ENCODE data around the gene CPNE1.

The CPNE1 gene

DNA sequence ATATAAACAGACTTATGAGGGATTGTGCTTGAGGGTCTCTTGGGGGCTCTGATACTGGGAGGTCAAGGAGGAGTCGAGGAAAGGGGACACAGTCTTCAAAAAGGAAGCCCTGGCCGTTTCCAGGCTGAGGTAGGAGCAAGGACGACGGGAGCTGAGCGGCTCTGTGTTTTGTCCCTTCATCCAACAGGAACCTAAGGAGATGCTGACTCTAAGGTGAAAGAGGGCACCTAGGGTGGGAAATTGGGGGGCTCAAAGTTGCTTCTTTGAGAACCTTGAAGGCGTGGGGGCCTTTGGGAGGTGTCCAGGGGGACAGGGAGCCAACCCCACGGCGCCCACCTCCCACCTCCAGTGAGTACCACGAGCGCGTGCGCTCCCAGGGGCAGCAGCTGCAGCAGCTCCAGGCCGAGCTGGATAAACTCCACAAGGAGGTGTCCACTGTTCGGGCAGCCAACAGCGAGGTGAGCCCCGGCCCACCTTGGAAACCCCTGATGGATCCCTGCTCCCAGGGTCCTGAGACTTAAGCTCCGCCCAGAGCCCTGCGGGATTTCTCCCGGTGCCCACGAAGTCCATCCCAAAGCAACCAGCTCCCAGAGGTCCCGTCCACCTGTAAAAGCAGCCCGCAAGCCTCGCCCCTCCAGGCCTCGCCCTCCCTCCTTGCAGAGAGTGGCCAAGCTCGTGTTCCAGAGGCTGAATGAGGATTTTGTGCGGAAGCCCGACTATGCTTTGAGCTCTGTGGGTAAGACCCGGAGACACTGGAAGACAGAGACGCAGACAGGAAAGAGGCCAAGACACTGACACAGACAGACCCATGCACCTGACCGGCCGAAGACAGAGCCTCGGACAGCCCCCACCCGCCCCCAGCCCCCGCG, 46.2 kb downstream of the CPNE1 start:
- peak; percentile 48 for DNase-seq

GRCh38 chr20:35617397-35618262, 47.1 kb downstream of the CPNE1 start:
- peak; percentile 76 for DNase-seq

GRCh38 chr20:35616465-35617396, 48.0 kb downstream of the CPNE1 start:
- DNase-seq = peak; percentile 88

GRCh38 chr20:35615667-35616464, 48.8 kb downstream of the CPNE1 start, which contains the start of gene SPAG4:
Gene SPAG4, plus strand, starts transcription at chr20:35615829. Its CDS starts 175 bp downstream, at chr20:35616004.
- peak; percentile 100 for DNase-seq

DNA sequence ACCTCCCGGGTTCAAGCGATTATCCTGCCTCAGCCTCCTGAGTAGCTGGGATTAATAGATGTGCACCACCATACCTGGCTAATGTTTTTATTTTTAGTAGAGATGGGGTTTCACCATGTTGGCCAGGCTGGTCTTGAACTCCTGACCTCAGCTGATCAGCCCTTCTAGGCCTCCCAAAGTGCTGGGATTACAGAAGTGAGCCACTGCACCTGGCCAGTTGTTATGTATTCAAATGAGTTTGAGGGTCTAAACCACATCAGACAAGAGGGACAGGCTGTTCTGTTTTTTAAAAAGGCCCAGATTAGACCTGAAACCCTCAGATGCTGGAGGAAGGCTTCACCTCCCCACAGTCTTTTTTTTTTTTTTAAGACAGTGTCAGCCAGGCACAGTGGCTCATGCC, 53.2 kb downstream of the CPNE1 start:
- peak; percentile 83 for DNase-seq

DNA sequence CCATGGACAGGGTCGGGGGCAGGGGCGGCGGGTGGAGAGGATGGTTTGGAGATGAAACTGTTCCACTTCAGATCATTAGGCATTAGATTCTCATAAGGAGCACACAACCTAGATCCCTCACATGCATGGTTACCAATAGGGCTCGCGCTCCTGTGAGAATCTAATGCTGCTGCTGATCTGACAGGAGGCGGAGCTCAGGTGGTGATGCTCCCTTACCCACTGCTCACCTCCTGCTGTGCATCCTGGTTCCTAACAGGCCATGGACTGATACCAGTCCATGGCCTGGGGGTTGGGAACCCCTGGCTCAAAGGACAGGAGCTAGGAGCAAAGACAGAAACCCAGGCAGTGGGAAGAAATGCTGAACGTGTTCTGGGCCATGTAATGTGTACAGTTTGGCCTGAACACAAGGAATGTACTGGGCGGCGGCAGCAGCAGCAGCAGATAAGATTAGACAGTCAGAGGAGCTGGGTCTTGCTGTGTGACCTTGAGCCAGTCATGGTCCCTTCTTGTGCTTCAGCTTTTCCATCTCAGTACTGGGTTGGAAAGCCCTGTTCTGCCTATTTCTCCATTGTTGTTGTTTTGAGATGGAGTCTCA, 53.8 kb downstream of the CPNE1 start:
- DNase-seq = no peak

- DNase-seq = peak; percentile 75
Measured at GRCh38 chr20:35607003-35607735, 57.5 kb downstream of the CPNE1 start.

GRCh38 chr20:35606127-35606526, 58.6 kb downstream of the CPNE1 start:
- DNase-seq = no peak

DNA sequence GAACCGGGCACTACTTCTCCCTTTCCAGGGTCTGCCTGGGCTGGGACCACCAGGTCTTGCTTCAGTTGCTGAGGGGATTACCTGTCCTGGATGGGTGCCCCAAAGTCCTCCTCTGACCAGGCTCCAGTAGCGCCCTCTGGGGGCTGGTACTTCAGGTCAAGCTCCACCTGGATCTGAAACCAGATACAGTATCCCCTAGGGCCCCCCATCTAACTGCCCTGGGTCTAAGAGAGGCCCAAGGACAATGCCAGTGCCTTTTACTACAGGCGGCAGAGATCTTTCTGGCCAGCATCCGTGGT, 60.3 kb downstream of the CPNE1 start:
- DNase-seq = peak; percentile 40

- DNase-seq = no peak
Measured at GRCh38 chr20:35603695-35604448, 60.8 kb downstream of the CPNE1 start.

- no peak for DNase-seq
Measured at GRCh38 chr20:35602851-35603495, 61.7 kb downstream of the CPNE1 start.

GRCh38 chr20:35601990-35602389, 62.7 kb downstream of the CPNE1 start:
- DNase-seq = no peak

DNA sequence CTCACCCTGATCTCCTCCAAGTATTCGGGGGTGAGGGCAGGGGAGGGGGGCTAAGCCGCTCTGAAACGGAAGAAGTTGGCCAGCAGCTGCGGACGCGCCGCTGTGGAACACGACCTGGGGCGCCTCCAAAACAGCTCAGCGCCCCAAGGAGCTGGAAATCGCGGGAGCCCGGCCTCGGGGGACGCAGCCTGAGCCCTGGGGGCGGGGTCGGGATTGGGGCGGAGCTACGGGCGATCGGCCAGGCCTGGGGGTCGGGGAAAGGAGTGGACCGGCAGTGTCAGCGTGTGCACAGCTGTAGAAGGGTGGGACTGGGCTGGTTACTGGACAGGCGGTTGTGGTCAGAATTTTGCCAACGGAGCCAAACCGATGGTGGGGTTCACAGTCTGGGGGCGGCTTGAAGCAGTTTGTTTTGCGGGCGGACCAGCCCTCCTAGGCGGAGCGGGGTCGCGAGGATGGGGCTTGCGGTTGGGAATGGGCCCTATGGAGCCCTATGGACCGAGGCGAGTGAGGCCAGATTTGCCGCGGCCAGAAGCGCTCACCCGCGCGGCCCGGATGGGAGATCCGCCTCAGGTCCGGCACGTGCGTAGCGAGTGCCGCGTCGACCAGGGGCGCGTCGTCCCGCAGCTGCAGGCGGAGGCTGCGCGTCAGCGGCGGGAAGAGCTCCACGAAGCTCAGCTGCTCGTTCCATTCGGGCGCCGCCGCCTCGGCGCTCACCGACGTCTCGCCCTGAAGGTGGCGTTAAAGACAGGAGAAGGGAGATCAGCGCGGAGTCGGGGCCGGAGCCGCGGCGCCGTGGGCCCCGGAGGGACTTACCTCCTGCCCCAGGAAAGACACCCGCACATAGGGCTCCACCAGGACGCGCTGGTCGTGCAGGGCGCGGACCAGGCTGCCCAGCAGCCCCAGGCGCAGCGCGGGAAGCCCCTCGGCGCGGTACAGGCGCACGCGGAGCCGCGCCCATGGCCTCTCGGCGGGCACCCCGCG, 63.4 kb downstream of the CPNE1 start:
- peak; percentile 84 for DNase-seq

DNA sequence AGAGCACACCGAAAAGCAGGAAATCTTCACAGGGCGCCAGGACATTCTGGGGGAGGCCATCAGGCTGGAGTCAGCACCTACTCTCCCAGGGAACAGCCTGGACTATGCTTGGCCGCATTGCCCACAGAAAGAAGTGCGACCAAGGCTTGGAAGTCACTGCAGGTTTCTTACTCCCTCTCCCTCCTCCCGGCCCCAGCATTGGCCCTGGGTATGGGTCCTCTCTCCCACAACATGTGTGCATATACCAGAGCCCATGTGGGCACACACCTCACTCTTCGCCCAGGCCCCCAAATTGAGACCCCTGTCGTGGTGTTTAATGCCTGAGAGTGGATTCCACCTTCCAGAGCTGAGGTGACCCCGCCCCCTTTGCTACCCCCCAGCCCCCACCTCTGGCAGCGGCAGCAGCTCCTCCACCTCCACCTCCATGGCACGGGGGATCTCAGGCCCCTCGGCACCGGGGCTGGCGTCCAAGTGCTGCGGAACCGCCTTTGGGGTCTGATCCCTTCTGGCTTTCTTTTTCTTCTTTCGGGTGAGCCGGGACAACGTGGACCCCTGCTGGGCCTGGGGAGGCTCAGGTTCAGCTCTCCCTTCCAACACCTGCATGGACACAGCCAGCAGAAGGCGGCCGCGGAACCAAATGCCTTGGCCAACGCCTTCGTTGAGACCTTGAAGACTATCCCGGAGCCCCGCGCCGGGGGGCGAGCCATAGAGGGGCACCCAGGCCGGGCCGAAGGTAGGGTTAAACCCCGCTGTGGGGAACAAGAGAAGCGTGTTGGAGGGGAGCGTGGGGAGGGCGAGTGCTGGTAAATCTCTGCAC, 64.3 kb downstream of the CPNE1 start:
- no peak for DNase-seq

DNA sequence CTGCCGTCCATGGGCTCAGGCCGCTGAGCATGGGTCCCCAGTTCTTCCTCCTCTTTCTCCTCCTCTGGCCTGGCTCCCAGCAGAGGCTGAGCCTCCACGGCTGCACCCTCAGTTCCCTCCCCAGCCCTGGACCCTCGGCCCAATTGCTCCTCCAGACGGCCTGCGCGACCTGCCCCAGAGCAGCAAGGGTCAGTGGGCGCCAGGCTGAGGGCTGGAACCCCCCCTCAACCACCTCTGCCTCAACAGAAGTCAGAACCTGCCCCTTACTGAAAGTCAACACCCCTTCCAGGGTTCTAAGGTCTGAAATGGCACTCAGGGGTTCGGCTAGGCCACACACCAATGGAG, 65.0 kb downstream of the CPNE1 start:
- no peak for DNase-seq

DNA sequence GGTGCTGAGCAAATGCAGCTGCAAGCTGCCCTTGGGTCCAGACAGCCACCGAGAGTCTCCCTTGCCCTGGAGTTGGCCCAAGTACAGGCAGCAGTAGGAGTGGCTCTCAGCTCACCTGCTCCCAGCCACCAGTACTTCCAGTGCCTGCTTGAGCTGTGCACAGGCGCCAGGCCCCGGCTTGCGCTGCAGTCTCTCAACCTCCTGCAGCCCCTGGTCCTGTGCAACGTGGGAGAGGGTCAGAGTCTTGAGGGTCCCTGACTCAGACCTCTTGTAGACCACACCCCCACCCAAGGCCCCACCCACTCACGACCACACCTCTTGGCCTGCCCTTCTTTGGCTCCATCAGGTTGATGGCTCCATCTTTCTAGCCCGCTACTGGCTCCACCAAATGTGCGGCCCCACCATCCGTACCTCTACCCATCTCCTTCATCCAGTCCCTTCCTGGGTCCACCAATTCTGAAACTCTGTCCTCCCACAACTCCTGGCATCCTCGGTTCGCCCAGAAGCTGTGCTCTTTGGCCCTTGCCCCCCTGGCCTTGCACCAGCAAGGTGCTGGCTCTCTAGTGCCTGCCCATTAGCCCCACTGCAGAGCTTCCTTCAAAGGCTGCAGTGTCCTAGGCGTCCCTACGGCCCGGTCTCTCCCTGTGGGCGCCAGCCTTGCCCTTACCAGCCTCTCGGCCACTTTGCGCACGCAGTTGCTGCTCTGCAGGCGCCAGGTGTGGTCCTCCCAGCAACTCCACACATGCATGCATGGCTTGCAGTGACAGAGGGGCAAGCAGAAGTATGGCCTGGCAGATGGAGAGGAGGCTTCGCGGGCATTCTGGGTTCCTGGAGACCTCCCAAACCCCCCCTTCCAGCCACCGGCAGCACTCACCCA, 65.6 kb downstream of the CPNE1 start:
- DNase-seq = peak; percentile 85

Data from RPMI8226 (cell line).